GF-D8 (cell line): ENCODE results near the gene BRIP1.
"Not testable (repeated sequence)": the region's sequence is repeated elsewhere in the genome, so short reads cannot be mapped to it uniquely, and the experiment has no call there.

Experiments
- DNase-seq: peaks from one replicate; lab custom pipeline; 2025; lab: John Stamatoyannopoulos, UW

BRIP1 gene

DNA sequence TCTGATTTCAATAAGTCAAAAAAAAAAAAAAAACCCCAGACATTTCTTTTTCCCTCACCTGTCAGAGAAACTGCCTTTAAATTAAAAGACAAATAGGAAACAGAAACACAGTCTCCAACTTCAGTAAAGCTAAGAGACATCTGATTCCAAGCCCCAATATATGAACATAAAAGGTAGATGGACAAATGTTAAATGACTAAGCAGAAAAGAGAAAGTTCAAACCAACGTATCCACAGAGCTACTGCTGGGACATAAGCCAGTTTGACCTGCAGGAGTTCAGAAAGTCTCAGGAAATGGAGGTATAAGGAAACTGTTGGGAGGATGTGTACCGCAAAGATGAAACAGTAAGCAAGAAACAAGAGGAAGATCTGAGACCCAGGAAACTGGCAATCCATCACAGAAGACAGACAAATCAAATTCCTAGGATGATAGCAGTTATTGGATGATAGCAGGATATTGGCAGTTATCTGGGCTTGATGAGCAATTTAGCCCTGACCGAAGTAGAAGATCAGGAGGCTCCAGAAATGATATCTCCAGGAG, 135.0 kb downstream of the BRIP1 start:
- DNase-seq = no peak

DNA sequence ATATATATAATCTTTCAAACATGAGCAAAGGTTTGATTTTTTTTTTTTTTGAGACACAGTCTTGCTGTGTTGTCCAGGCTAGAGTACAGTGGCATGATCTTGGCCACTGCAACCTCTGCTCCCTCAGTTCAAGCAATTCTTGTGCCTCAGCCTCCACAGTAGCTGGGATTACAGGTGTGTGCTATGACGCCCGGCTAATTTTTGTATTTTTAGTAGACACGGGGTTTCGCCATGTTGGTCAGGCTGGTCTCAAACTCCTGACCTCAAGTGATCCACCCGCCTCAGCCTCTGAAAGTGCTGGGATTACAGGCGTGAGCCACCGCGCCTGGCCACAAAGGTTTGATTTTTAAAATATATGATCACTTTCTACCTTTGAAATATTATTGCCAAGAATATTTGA, 135.5 kb downstream of the BRIP1 start:
- not testable (repeated sequence) for DNase-seq

DNA sequence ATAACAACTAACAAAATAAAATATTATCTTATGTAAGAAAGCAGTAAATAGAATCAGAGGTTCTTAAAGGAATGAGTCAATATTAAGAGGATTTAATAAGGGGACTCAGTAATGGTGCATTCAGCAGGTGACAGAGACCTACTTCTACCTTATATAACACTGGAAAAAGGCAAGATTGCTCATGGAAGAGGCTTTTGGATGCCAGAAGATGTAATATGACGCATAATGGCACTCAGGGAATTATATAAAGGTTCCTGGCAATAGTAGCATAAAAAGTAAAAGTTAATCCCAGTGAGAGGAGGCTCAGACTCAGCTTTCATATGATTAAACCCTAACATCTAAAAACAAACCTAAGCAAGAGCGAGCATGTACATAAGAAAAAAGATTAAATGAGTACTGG, 136.4 kb downstream of the BRIP1 start:
- no peak for DNase-seq

DNA sequence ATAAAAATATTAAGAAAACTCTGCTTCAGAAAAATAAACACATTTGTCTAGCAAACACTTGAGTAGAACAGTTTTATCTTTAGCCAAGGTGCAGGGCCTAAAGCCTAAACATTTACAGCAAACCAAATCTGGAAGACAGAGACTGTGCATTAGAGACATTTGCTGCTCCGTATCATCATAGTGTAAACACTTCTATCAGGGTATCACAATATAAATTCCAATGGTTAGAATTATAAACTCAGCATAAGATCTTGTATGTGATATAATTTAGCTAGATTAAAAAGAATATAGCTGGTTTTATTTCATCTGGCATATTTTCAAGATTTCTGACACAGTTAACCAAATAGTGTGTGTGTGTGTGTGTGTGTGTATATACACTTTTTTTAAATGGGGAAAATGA, 138.6 kb downstream of the BRIP1 start:
- DNase-seq = no peak

DNA sequence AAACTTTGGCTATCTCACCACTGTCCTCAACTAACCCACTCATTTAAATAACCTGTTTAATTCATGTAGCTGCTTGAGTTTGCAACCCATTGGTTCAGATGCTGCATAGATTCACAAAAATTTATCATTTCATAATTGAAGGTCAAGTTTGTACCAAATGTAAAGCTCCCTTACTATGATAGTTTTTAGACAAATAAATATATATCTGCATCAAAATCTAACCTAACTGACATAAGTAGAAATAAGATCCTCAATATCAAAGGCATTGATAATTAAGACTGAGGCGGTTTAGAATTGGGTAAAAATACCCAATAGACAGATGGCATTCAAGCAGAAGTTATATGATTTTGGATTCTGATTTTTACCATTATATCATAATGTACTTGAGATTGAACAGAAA, 139.4 kb downstream of the BRIP1 start:
- DNase-seq = no peak

DNA sequence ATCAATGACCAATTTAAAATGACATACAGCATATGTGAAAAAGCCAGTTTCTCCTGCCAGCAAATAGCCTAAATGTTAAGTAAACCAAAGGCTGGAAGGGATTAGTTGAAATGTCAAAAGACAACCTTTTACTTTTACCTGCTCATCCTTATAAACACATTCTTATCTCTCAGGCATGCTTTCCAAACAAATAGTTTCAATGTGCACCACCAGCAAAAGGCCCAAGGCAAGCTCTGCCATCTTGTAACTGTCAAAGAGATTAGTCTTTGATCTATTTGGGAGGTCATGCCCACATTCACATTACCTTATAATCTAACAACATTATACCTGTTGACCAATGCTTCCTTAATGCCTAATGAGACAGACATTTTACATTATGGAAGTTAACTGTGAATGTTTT, 140.1 kb downstream of the BRIP1 start:
- DNase-seq = no peak

DNA sequence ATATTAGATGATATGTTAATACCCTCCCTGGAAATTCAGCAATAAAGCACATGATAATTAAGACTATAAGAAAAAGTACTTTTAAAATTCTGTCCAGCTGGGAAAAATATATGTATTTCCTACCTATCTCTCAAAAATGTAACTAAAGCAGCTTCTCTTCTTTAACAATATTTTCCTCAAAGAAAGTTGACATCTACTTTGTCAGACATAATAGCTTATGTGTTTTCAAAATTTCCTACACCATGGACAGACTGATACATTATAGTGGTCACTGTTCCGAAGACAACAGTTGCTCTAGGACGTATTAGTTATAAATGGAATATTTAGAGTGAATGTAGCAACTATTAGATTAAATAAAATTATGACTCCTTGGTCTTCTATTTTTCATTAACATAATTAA, 140.9 kb downstream of the BRIP1 start:
- no peak for DNase-seq

DNA sequence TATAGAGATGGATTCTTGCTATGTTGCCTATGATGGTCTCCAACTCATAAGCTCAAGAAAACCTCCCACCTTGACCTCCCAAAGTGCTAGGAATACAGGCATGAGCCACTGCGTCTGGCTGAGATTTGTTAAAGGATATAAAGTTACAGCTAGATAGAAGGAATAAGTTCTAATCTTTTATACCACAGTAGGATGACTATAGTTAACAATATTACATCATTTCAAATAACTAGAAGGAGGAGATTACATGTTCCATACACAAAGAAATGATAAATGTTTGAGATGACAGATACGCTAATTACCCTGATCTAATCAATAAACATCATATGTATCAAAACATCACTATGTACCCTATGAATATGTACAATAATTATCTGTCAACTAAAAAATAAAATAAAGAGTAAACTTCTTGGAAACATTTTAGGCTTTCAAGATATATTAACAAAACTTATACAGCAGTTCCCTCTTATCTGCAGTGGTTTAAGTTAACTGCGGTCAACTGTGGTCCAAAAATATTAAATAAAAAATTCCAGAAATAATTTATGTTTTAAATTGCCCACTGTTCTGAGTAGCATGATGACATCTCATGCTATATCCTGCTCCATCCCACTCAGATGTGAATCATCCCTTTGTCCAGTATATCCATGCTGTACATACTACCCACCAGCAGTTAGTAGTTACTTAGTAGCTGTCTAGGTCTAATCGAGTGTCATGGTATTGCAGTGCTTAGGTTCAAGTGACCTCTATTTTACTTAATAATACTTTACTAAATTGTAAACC, 143.1 kb downstream of the BRIP1 start:
- DNase-seq = no peak

DNA sequence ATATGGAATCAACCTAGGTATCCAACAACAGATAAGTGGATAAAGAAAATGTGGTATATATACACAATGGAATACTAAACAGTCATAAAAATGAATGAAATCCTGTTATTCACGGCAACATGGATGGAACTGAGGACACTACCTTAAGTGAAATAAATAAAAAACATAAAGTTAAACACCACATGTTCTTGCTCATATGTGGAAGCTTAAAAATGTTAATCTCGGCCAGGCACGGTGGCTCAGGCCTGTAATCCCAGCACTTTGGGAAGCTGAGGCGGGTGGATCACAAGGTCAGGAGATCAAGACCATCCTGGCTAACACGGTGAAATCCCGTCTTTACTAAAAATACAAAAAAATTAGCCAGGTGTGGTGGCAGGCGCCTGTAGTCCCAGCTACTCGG, 144.1 kb downstream of the BRIP1 start:
- not testable (repeated sequence) for DNase-seq

DNA sequence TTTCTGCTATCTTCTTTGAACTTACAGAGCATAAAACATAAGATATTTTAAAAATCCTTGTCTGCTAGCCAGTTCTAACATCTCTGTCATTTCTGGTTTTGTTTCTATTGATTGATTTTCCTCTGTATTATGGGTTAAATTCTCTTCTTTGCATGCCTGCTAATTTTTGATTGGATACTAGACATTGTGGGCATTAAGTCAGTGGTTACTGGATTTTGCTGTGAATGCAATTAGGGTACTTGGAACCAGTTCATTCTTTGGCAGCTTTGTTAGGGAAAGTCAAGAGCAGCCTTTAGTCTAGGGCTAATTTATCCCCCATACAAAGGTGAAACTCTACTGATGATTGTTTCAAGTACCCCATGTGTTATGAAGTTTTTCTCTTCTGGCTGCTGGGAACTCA, 145.3 kb downstream of the BRIP1 start:
- DNase-seq = no peak

DNA sequence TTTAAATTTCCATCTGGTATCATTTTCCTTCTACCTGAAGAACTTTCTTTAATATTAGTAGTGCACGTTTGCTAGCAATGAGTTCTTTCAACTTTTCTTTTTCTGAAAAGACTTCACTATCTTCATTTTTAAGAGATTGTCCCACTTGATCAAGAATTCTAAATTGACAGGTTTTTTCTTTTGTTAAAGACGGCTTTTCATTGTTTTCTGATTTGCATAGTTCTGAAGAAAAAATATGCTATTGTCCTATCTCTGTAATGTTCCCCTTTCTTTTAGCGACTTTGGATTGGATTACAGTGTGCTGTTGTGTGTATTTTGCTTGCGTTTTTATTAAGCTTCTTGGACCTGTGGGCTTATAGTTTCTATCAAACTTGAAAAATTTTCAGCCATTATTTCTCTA, 146.0 kb downstream of the BRIP1 start:
- no peak for DNase-seq

DNA sequence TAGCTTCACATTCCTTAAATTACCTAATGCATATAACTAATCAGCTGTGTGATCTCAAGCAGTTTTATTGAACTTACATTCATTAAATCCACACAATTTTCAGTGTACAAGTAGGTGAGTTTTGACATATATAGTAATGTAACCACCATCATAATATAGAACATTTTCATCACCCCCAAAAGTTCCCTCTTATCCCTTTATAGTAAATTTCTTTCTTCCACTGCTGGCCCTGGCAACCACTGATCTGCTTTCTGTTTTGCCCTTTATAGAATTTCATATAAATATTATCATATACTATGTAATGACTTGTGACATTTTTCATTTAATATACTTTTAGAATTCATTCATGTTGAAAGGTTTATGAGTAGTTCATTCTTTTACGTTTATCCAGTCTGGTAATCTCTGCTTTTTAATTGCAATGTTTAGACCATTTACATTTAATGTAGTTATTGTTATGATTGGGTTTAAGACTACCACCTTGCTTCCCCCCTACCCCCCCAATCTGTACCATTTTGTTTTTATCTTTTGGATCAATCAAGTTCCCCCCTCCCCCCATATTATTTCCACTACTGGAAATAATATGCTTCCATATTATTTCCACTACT, 147.0 kb downstream of the BRIP1 start:
- no peak for DNase-seq

DNA sequence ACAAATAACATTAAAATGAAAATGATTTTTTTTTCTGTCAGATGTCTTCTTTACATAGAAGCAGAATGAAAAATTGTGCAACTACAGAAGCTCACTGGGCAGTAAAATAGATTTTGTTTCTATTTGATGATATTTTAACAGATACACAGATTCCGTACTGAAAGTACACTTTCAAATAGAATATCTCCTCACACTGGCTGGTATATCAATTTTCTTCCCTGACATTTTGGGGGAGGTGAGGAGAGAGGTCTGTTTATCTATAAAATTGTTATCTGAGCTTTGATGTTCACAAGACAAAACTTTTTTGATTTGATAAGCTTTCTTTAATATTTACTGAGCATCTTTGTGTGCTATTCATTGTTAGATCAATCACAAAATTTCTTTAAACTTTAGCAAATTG, 148.0 kb downstream of the BRIP1 start:
- no peak for DNase-seq

DNA sequence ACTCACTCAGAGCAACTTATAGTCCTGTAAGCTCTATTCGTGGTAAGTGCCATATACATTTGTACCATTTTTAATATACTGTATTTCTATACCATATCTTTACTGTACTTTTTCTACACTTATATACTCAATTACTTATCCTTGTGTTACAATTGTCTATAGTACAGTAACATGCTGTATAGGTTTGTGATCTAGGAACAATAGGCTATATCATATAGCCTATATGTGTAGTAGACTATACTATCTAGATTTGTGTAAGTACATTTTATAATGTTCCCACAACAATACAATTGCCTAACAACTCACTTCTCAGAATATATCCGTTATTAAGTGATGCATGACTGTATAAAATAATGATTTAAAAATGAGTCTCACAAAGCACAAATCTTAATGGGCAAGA, 149.0 kb downstream of the BRIP1 start:
- no peak for DNase-seq

DNA sequence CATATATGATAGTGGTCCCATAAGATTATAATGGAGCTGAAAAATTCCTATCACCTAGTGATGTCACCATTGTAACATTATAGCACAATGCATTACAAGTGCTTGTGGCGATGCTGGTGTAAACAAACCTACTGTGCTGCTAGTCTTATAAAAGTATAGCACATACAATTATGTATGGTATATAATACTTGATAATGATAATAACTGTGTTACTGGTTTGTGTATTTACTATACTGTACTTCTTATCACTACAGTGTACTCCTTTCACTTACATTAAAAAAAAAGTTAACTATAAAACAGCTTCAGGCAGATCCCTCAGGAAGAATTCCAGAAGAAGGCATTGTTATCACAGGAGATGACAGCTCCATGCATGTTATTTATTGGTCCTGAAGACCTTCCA, 150.3 kb downstream of the BRIP1 start:
- DNase-seq = no peak

DNA sequence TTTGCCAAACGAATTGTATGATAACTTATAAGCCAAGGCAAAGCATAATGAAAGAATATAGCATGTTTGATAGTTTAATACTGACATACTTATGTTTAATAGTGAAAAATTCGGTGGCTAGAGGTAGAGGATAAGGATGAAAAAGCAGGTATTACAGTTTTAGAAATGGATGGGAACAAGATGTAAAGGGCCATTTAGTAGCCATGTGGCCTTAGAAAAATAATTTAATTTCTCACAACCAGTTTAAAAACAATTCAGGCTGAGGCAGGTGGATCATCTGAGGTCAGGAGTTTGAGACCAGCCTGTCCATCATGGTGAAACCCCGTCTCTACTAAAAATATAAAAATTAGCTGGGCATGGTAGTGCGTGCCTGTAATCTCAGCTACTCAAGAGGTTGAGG, 152.8 kb downstream of the BRIP1 start:
- no peak for DNase-seq

DNA sequence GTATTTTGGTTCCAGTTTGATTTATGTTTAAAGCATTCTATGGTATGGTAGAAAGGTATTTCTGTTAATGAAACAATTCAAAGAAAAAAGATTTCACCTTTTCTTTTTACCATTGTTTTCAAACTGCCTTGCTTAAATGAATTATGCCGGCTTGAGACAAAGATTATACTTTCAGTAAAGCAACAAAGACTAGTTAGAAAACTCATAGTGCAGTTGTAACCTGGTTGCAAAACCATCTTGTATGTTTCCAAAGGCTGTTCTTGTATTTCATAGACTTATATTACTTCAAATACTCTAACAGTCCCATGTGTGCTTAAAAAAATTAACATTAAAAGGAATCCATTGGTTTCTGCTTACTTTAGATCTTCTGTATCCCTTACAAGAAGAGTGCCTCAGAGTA, 153.8 kb downstream of the BRIP1 start:
- DNase-seq = no peak

DNA sequence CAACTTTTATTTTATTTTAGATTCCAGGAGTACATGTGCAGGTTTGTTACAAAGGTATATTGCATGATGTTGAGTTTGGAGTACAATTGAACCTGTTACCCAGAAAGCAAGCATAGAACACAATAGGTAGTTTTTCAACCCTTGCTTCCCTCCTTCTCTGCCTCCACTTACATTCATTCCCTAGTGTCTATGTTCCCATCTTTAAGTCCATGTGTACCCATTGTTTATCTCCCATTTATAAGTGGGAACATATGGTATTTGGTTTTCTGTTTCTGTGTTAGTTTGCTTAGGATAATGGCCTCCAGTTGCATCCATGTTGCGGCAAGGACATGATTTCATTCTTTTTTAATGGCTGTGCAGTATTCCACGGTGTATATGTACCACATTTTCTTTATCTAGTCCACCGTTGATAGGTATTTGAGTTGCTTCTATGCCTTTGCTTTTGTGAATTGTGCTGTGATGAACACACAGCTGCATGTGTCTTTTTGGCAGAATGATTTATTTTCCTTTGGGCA, 158.3 kb downstream of the BRIP1 start:
- no peak for DNase-seq

DNA sequence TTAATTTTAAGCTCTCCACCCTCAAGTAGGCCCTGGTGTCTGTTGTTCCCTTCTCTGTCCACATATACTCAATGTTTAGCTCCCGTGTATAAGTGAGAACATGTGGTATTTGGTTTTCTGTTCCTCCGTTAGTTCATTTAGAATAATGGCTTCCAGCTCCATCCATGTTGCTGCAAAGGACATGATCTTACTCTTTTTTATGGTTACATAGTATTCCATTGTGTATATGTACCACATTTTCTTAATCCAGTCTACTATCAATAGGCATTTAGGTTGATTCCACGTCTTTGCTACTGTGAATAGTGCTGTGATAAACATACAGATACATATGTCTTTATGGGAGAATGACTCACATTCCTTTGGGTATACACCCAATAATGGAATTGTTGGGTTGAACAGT, 160.9 kb downstream of the BRIP1 start:
- DNase-seq = no peak

DNA sequence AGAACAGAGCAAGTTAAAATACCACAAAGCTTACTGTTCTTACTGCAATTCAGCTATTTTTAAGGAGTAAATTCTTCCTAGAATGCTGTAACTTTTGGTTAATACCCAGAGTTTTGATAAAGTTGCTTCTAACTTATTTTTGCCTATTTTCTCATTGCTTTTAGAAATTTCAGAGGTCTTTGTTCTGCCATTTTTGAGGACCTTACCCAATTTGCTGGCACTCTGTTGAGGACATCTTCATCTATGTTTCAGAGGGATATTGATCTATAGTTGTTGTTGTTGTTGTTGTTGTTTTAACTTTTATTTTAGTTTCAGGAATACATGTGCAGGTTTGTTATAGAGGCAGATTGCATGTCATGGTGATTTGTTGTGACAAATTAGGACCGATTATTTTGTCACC, 161.3 kb downstream of the BRIP1 start:
- DNase-seq = no peak

DNA sequence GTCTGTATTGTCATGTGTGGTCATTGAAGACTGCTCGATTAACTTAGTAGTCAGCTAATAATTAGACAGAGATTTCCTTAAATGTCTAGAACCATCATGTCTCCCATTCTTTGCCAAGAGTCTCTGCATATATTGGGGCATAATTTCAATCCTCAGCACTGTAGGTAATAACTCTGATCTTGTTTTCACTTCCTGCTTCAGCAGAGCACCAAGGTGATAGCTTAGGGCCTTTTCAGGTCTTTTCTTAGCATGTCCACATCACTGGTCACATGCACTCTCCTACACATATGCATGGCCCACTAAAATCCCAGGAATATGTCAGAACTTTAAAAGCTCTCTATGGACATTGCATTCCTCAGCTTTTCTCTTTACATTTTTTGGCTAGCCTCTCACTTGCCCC, 162.0 kb downstream of the BRIP1 start:
- DNase-seq = no peak

DNA sequence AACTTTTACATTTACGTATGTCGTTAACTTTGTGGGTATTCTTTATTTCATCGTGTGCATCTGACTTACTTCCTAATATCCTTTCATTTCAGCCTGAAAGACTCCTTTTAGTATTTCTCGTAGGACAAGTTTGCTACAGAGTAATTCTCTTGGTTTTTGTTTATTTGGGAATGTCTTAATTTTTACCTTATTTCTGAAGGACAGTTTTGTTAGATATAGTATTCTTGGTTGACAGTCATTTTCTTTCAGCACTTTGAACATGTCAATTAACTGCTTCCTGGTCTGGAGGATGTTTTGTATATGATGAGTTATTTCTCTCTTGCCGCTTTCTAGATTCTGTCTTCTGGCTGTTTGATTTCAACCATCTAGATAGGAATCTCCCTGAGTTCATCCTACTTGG, 163.1 kb downstream of the BRIP1 start:
- no peak for DNase-seq

DNA sequence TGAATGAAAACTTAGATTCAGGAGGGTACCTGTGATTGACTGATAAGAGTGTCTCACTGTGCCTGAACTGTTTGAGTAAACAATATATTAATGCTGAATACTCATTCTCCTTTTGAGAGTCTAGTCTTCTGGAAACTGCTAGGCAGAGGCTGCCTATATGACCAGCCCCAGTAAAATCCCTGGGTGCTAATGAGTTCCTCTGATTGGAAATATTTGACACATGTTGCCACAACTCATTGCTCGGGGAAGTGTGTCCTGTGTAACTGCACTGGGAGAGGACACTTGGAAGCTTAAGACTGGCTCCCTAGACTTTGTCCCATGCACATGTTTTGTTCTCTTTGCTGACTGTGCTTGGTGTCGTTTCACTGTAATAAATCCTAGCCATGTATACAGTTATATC, 163.6 kb downstream of the BRIP1 start:
- no peak for DNase-seq

DNA sequence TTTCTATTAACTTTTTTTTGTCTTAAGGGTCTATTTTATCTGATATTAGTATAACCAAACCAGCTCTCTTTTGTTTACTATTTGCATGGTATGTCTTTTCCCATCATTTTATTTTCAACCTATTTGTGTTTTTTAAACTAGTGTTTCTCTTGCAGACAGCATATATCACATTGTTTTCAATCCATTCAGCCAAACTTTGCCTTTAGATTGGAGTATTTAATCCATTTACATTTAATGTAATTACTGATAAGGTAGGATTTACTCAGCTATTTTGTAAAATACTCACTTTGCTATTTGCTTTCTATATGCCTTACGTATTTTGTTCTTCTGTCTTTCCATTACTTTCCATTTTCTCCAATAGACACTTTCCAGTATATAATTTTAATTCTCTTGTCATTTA, 164.3 kb downstream of the BRIP1 start:
- DNase-seq = no peak
